Measurements from ENCODE around the gene SEPTIN1.

The SEPTIN1 gene

DNA sequence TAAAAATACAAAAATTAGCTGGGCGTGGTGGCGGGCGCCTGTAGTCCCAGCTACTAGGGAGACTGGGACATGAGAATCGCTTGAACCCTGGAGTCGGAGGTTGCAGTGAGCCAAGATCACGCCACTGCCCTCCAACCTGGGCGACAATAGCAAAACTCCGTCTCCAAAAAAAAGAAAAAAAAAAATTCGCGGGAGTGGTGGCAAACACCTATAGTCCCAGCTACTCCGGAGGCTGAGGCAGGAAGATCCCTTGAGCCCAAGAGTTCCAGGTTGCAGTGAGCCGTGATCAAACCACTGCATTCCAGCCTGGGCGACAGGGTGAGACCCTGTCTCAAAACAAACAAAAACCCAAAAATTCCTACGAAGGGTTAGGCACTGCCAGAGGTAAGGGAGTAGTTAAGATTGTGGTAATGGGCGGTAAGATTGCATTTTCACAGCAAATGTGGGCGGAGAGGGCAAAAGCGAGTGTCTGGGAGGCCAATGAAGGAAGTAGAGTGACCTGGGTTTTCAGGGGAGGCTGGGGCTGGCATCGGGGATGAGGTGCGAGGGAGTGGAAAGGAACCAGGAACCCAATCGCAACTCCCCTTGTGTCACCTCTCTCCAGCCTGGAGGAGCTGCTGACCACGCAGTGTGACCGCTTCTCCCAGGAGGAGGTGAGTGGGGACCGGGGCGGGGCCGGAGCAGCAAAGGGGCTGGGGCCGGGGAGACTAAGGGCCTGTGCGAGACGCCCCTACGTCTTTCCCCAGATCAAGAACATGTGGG, 5.1 kb downstream of the SEPTIN1 start:
- DNase-seq (ENCODE audit: low read depth) = no peak

DNA sequence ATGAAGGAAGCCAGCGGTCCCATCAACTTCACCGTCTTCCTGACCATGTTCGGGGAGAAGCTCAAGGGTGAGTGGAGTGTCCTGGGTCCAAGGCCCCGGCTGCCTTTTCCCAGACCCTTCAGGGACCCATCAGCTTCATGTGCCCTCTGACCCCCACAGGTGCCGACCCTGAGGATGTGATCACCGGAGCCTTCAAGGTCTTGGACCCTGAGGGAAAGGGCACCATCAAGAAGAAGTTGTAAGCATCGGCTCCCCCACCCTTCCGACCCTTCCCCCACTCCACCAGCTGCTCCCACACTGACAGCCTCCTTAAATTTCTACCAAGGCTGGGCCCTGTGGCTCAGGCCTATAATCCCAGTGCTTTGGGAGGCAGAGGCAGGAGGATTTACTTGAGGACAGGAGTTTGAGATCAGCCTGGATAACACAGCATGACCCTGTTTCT, 5.9 kb downstream of the SEPTIN1 start:
- DNase-seq (ENCODE audit: low read depth) = no peak

DNA sequence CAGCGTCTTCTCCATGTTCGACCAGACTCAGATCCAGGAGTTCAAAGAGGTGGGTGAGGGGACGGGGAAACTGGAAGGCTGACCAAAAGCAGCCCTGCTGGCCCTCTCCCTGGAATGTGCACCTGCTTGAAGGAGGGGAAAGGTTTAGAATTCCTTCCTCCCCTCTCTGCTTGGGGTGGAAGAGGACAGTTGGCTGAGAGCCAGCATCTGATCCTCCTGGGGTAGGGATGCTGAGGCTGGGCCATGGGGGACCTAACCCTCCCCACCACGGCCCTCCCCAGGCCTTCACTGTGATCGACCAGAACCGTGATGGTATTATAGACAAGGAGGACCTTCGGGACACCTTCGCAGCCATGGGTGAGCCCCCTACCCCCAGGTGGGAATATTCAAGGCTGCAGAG, 6.5 kb downstream of the SEPTIN1 start:
- DNase-seq (ENCODE audit: low read depth) = no peak

DNA sequence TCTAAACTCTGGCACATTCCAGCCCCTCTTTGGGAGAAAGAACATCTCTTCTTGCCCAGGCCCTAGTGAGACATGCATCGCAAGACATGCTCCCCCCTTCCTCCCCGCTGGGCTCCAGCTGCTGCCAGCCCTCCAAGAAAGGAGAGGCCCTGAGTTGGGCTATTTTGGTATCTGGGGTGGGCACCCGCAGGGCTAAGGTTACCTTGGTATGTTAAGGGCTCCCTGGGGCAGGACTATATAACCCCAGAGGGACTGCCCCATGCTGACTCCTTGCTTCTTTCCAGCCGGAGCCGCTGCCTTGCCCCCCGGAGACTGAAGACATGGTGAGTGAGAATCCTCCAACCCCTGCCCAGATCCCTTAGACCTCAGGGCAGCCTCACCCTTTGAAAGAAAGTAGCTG, 7.8 kb downstream of the SEPTIN1 start, which contains the start of gene MYL11:
Gene MYL11, plus strand, starts transcription at position 265 of the 400 bp plus-strand sequence. Its CDS starts 56 bp downstream, at position 321.
- no peak for DNase-seq (ENCODE audit: low read depth)

DNA sequence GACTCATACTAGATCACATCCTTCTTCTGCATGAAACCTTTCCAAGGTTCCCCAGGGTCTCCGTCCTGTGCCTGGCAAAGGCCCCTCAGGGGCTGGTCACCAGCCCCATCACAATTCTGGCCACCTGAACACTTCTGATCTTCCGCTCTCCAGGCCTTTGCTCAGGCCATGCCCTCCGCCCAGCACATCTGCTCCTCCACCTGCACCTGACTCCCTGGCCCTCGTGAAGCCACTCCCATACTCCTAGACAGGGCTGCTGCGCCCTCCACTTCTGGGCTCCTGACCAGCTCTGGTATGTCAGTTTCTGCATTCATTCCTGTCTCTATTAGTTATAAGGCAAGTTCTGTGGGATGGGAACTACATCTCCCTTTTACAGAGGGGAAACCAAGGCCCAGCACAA, 9.6 kb downstream of the SEPTIN1 start:
- no peak for DNase-seq (ENCODE audit: low read depth)

DNA sequence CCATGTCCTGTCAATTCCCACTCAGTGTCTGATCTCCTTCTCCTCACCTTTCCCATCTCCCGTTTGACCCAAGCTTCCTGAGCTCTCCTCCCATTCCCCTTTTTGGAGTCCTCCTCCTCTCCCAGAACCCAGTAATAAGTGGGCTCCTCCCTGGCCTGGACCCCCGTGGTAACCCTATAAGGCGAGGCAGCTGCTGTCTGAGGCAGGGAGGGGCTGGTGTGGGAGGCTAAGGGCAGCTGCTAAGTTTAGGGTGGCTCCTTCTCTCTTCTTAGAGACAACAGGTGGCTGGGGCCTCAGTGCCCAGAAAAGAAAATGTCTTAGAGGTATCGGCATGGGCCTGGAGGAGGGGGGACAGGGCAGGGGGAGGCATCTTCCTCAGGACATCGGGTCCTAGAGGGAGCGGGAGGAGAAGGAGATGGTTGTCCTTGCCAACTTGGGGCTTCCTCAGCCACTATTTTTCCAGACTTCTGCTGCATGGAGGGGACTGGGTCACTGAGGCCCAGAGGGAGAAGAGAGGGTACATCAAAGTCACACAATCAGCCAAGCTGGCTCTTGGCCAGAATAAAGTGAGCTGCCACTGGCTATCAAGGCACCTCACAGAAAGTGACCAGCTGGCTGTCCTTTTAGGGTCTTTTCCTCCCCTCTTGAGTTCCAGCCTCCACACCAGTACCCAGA, 10.2 kb downstream of the SEPTIN1 start:
- no peak for DNase-seq (ENCODE audit: low read depth)

DNA sequence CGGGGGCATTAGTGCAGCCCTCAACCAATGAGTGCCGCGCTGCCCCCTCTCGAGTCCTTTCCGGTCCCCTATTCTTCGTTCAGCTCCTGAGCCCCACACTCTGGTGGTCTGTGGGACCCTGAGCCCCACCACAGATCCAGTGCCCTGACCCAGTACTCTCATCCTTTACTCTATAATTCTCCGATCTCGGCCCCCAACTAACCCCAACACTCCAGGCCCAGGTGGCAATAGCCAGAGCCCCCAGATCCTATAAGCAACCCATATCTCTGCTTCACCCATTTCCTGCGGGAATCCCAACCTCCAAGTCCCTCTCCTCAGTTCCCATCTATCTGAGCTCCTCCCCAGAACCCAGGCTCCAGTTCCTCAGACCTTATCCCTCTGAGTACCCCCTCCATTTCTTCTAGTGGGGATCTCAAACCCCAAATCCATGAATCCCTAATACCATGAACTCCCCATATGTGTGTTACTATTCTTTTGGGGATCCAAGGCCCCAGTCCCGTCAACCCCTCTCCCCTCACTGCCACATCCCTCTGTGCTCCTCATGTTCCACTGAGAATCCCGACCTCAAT, 11.0 kb downstream of the SEPTIN1 start:
- no peak for DNase-seq (ENCODE audit: low read depth)

DNA sequence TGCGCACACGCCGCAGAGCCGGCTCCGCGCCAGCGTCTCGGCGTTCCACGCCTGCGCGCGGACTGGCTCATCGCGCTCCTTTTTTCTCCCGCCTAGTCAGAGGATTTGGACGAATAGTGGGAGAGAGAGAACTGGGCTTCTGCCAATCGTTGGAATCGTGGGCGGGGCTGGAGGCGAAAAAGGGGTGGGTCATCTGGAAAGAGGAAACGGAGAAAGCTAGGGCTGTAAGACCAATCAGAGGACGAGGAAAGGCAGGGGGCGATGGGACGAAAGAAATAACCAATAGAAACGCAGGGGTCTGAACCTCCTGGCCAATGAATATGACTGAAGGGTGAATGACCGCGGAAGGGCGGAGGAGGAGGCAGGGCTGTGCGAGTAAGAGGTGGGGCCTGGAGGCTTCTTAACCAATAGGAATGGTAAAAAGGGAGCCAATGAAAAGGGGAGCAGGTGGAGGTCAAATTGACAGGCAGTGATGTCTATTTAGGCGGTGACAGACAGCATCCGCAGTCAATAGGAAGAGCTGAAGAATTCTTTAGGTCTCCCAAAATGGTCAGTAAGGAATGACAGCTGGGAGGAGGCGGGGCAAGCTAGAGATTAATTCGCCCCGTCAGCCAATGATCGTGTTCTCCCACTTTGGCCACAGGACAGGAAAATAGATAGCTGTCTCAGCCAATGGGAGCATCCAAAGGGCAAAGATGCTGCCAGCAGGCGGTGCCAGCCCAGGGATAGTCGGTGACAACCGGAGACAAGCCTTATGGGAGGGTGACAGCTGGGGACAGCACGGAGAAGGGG, 11.7 kb downstream of the SEPTIN1 start, which contains the start of gene TBC1D10B:
Gene TBC1D10B, minus strand, starts transcription at position 39 of the 792 bp plus-strand sequence. CDS start 311 bp downstream, outside the sequence.
- peak; percentile 100 for DNase-seq (ENCODE audit: low read depth)

DNA sequence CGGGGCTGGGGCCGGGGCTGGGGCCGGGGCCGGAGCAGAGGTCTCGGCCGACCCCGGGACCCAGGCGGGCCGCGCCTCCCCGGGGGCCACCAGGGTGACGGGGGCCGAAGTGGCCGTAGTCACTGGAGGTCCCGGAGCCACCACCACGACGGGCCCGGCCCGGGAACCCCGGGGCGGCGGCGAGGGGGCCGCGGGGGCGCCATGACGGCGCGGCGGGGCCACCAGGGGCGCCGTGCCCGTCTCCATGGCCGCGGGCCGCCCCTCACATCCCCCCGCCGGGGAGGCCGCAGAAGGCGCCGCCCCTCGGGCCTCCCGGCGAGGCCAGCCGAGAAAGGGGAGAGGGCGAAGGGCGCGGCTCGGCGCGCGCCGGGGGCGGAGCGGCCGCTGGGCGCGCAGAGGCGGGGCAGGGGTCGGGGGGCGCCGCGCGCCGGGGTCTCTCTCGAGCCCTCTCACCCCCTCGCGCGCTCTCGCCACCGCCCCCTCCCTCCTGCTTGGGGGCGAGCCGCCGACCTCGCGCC, 12.4 kb downstream of the SEPTIN1 start:
- DNase-seq (ENCODE audit: low read depth) = no peak

DNA sequence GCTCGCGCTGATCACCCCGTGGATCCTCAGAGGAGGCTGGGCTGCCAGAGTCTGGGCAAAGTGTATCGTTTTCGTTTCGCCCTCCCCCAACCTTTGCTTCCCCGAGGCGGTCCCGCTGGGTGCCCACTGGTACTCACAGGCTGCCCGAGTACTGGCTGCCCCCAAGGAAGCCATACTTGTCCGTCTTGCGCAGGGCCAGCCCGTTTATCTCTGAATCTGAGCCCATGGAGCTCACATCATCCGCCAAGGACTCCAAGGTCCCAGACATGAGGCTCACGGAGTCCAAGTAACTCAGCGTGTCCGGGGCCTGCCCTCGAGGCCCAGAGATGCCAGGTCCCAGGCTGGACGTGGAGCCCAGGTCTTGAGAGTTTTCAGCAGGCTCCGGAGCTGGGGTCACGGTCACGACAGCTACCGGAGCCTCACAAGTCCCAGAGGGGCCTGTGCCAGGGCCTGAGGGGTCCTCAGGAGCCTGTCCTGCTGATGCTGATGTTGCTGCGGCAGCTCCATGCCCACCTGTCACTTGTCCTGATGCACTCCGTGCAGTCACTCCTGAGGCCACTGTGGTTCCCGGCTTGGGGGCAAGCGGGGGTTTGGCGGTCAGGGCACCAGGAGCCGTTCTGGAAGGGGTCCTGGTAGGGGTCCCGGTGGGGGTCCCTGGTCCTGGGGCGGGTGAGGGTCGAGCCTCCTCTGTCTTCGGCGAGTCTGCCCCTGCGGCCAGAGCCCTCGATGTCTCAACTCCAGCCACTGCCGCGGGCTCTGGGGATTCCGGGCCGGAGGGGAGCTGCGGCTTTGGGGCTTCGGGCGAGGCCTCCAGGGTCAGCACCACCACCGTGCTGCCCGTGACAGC, 13.0 kb downstream of the SEPTIN1 start:
- DNase-seq (ENCODE audit: low read depth) = no peak

DNA sequence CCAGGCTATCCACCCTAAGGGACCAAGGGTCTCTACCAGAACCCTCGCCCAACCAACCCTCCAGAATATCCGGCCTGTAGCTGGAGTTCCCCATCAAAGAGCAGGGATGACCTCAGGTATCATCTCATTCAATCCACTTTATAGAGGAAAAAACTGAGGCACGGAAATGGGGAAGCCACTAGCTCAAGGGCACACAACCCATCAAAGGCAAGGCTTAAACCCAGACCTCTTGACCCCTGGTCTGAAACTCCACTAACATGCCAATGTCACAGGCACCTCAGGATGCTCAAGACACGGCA, 13.6 kb downstream of the SEPTIN1 start:
- no peak for DNase-seq (ENCODE audit: low read depth)

DNA sequence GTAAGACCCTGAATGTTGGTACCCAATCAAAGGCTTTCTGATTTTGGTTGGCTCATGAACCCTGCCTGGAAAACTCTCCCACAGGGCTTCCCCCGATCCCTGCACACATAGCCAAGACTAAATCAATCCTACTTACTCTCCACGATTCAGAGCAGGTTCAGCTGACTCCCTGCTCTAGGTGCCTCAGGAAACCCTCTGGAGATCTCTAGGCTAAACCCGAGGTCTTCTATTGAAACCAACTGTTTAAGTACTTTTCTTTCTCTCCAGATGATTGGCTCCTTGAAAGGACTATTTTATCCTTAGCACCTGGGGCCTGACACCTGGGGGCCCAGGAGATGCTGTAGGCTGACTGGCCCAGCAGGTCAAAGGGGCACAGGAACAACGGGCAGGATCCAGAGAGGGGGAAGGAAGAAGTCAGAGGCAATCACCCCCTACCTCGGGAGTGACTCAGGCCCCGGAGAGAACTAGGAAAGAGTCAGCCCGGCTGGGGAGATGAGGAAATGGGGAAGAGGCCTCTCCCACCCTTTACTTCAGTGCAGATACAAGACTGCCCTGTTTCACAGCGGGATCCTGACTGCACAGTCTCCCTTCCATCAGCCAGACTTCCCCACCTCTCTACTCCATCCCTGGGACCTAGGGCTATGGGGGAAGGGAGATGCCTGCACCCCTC, 14.1 kb downstream of the SEPTIN1 start:
- DNase-seq (ENCODE audit: low read depth) = no peak

DNA sequence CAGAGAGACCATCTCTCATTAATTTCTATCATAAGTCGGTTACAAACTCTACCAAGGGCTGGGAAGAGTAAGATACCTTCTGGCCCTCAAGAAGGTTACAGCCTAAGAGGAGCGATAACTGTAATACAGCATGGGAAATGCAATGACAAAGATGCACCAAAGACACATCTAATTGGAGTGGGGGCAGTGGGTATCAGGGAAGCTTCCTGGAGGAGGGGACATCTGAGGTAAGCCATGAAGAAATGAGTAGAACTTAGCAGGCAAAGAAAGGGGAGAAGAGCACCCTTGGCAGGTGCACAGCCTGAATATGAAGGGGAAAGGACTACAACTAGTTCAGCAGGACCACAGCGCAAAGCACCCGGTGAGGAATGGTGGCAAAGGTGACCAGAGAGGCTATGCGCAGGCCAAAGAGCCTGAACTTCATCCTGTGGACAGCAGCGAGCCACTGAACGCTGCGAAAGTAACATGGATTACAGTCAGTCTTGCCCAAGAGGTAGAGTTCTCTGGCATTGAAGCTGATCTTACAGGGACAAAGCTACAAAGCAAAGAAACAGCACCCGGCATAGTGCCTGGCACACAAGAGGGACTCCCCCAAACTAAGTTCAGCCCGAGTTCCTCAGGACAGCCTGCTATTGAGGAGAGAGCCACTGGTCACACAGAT, 14.9 kb downstream of the SEPTIN1 start:
- DNase-seq (ENCODE audit: low read depth) = no peak

DNA sequence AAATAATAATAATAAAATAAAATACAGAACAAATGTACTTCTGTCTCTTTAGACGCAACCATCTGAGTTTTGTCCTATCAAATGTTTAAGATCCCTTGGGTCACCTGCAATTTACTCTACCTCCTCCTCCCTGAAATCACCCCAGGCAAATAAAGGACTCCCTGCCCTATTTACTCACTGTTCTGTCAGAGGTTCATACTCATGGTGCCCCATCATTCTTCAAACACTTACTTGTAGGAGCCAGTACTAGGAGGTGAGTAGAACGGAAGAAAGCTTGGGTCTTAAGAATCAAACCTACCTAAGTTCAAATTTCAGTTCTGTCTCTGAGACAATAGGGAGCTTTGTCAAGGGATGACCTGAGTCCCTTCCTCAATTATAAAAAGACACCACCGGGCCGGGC, 15.8 kb downstream of the SEPTIN1 start:
- no peak for DNase-seq (ENCODE audit: low read depth)

DNA sequence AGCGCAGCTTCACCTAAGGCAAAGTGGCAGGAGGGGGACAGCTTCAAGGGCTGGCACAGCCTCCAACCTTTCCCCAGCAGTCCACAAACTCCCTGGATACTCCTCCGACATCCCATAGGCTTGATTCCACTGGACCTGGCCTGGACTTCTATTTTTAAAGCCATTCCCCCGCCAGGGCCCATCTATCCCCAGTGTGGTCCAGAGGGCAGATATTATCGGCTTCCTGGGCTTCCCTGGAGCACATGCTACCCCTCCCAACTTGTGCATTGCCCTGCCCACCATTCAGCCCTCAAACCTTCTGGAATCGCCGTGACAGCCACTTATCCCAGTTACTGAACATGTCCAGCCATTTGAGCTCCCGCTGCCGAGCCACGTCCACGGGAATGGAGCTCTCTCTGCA, 17.2 kb downstream of the SEPTIN1 start:
- no peak for DNase-seq (ENCODE audit: low read depth)

DNA sequence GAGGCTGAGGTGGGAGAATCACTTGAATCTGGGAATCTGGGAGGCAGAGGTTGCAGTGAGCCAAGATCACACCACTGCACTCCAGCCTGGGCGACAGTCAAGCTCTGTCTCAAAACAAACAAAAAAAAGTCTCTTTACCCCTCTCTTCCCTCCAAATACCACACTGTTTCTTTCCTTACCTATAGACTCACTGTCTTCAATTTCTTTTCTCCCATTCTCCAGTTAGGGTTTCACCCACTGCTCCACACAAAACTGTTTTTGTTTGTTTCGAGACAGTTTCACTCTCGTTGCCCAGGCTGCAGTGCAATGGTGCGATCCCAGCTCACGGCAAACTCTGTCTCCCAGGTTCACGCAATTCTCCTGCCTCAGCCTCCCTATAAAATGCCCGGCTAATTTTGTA, 21.2 kb downstream of the SEPTIN1 start:
- DNase-seq (ENCODE audit: low read depth) = no peak

DNA sequence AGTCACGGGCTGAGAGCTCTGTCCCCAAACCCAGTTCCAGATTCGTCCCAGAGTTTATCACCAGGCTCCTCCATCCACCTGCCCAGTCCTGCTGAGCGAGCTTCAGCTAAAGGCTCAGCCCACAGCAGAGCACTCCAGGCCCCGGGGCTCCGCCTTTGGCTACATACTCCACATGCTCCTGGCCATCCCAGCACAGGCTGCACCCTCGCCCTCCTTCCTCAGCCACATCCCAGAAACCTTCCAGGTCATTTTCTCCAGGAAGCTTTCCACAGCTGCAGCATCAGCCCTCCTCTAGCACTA, 22.5 kb downstream of the SEPTIN1 start:
- no peak for DNase-seq (ENCODE audit: low read depth)

DNA sequence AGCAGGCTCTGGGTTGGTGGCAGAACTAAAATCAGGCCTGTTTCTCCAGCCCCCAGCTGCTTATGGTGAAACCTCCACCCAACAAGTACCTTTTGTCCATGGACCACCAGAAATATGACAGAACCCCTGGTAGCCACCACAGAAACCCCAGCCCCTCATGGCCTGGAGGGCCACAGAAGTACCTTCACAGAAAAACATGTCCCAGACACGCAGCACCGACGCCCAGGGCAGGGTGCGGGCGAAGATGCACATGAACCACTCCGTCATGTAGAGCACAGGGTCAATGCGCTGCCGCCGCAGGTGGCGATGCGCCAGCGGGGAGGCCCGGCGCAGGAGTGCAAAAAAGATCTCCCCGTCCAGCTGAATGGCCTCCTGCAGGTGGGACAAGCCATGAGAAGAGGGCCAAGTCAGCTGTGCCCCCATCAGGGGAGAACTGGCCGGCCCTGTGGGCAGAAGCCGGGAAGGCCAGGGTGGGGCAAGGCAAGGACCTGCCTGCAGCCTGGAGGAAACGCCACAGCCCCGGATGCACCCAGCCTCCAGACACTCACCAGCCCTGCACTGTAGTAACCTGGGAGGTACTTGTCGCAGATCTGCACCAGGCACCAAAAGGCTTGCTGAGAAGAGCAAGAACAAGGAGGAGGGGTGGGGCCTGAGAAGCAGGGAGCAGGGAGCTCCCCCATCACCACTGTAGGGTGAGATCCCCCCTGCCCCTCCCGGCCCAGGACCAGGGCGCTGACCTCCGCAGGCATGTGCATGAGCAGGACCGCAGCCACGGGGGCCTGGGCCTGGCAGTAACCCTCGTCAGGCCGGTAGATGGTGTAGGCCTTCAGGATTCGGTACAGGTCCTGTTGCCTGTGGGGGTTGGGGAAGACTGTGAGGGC, 23.1 kb downstream of the SEPTIN1 start:
- DNase-seq (ENCODE audit: low read depth) = no peak

DNA sequence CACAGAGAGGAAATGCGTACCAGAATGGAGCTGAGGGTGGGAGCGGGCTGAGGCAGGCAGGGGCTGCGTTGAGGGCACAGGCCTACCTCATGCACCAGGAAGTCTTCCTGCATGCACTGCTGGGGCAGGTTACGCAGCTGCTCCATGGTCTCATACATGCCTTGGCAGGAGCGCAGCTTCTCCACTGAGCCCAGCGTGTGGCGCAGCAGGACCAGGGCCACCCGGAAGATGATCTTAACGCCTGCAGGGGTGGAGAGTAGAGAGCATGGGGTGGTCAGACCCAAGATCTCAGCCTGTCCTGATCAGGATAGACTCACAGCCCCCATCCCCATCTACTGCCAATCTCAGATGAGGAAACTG, 23.8 kb downstream of the SEPTIN1 start:
- DNase-seq (ENCODE audit: low read depth) = no peak
